Activated CD8-positive, alpha-beta memory T cell treated with anti-CD3 and anti-CD28 coated beads for 1 hour (primary cell): Measurements from ENCODE around the gene MDH1B.

ENCODE experiments used
- DNase-seq, 2 donors: peaks; one replicate each; pipeline ENCODE4 v3.0.0-alpha.2; 2020; ENCODE audit warnings: low read depth in 1 of 2; ENCODE audit errors: extremely low read depth in 1 of 2

MDH1B gene

DNA sequence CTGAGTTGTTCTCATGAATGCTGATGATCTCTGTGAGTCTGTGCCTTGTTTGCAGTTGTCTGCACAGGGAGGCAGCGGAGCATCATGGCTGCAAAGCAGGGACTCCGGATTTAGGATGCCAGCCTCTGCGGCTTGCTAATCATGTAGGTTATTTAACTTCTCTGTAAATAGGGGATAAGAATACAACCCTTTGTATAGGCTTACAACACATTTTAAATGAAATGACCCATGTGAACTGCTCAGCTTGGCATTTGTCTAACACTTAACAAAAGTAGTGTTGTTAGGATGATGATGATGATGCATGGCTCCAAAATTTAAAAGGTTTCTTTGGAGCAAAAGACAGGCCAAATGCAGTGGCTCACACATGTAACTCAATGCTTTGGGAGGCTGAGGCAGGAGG lies 66.3 kb downstream of the MDH1B start:
- no peak for DNase-seq

GRCh38 chr2:206696910-206697309 lies 68.2 kb downstream of the MDH1B start:
- no peak for DNase-seq

- no peak for DNase-seq
These were observed 71.6 kb downstream of the MDH1B start for GRCh38 chr2:206693399-206694137.

GRCh38 chr2:206692971-206693370 lies 72.2 kb downstream of the MDH1B start:
- no peak for DNase-seq

DNA sequence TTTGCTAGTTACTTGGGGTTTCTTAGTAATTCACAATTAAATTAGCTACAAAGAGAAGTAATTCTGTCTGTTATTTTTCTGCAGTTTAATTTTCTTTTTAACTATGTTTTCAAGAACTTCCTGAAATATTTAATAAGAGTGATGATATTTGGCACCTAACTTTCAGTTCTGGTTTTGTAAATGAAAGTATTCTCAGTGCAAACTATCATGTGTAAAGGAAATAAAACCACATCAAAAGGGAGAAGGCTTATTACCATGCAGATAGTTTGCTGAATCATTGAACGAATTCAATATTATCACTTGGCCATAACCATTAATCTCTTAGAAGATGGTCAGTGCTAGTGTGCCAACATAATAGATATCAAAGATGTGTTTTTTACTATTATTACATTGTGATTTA lies 76.1 kb downstream of the MDH1B start:
- DNase-seq = no peak

DNA sequence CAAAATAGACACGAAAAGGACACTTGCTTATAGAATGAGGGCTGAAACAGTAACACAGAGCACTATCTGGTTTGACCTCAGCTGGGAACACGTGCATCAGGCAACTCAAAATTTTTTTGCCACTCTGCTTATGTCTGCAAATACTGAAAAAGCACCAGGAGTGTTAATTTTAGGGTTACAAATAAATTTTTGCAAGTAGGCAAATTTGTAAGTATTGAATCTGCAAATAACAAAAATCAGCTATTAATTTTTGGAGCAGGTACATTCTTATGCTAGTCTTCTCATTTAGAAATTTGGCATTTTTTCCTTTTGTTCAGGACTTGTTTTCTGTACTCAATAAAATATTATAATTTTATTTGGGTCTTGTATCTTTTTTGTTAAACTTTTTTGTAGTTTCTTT lies 76.7 kb downstream of the MDH1B start:
- DNase-seq = no peak
